Neural cell (in vitro differentiated cells): ENCODE results near the gene NEXN. TPM values are rescaled to one million over a fixed set of nuclear protein-coding genes. Genes with fewer than 3 reads are reported as not detected.

Source experiments
- H2AFZ ChIP-seq: fragments of 200-600, 300-800 bp; sonication (generic), shearing (Covaris generic); 2 replicates; pipeline ENCODE4 v1.6.0; 2014; ENCODE audit warnings: low read depth, mild to moderate bottlenecking, antibody characterized with exemption, low read length, moderate library complexity
- H3F3A ChIP-seq: fragments of 200-600 bp; shearing (Covaris generic); 2 replicates; pipeline ENCODE4 v1.6.1; 2016; ENCODE audit warnings: mild to moderate bottlenecking, moderate library complexity, mixed read lengths, antibody characterized with exemption, low read length; ENCODE audit not compliant: insufficient read depth, poor library complexity, severe bottlenecking
- H3K27ac ChIP-seq: fragments of 200-600, 300-800 bp; sonication (generic), shearing (Covaris generic); 2 replicates; pipeline ENCODE4 v1.5.1; 2014; ENCODE audit warnings: mild to moderate bottlenecking, low read length, moderate library complexity
- H3K27me3 ChIP-seq: fragments of 300-800, 200-600 bp; sonication (generic), shearing (Covaris generic); 2 replicates; pipeline ENCODE4 v1.6.0; 2014; ENCODE audit warnings: mild to moderate bottlenecking, low read depth, low read length, moderate library complexity; ENCODE audit not compliant: insufficient read depth
- H3K36me3 ChIP-seq: fragments of 300-800, 200-600 bp; sonication (generic), shearing (Covaris generic); 2 replicates; pipeline ENCODE4 v1.5.1; 2014; ENCODE audit warnings: mild to moderate bottlenecking, antibody characterized with exemption, low read length, moderate library complexity; ENCODE audit not compliant: insufficient read depth
- H3K4me2 ChIP-seq: fragments of 300-800, 200-600 bp; sonication (generic), shearing (Covaris generic); 2 replicates; pipeline ENCODE4 v1.6.0; 2014; ENCODE audit warnings: mild to moderate bottlenecking, low read length
- H3K4me3 ChIP-seq: fragments of 300-800, 200-600 bp; sonication (generic), shearing (Covaris generic); 2 replicates; pipeline ENCODE4 v1.5.1; 2014; ENCODE audit warnings: mild to moderate bottlenecking, low read length, moderate library complexity
- H3K79me2 ChIP-seq: fragments of 200-600 bp; shearing (Covaris generic); replicated peaks from 2 replicates; pipeline ENCODE4 v1.6.0; 2014; ENCODE audit warnings: mild to moderate bottlenecking, low read length, moderate library complexity; ENCODE audit not compliant: insufficient read depth
- H3K9ac ChIP-seq: fragments of 300-800, 200-600 bp; sonication (generic), shearing (Covaris generic); 2 replicates; pipeline ENCODE4 v1.6.1; 2016; ENCODE audit warnings: mild to moderate bottlenecking, low read length, mixed read lengths
- H3K9me2 ChIP-seq: fragments of 200-600 bp; shearing (Covaris generic); 2 replicates; pipeline ENCODE4 v1.6.1; 2016; ENCODE audit warnings: mild to moderate bottlenecking, low read length, mixed read lengths; ENCODE audit not compliant: insufficient read depth
- H3K9me3 ChIP-seq: fragments of 200-600, 300-800 bp; sonication (generic), shearing (Covaris generic); 2 replicates; pipeline ENCODE4 v1.6.1; 2016; ENCODE audit warnings: mild to moderate bottlenecking, mixed run types, low read length, moderate library complexity, mixed read lengths
- H4K20me1 ChIP-seq: fragments of 200-600 bp; shearing (Covaris generic); 2 replicates; pipeline ENCODE4 v1.6.1; 2016; ENCODE audit warnings: mild to moderate bottlenecking, mixed run types; ENCODE audit not compliant: insufficient read depth
- EP300 ChIP-seq: fragments of 450-650 bp; conservative IDR thresholded peaks from 2 replicates; pipeline ENCODE4 v1.6.1; 2014; ENCODE audit warnings: antibody characterized with exemption, mild to moderate bottlenecking, moderate library complexity; ENCODE audit not compliant: poor library complexity, severe bottlenecking
- EZH2 ChIP-seq: fragments of 200-600, 300-800 bp; shearing (Covaris generic), sonication (generic); IDR thresholded peaks from 2 replicates; pipeline ENCODE4 v1.6.1; 2014; ENCODE audit warnings: antibody characterized with exemption, low read length, borderline replicate concordance, mild to moderate bottlenecking; ENCODE audit not compliant: insufficient read depth, poor library complexity, severe bottlenecking
- MXI1 ChIP-seq: fragments of 450-650 bp; conservative IDR thresholded peaks from 2 replicates; pipeline ENCODE4 v1.6.1; 2014; ENCODE audit warnings: antibody characterized with exemption, mild to moderate bottlenecking; ENCODE audit not compliant: poor library complexity, severe bottlenecking
- POLR2AphosphoS5 ChIP-seq: IDR thresholded peaks from 2 replicates; pipeline ENCODE4 v1.6.1; 2012
- RAD21 ChIP-seq: fragments of 450-650 bp; conservative IDR thresholded peaks from 2 replicates; pipeline ENCODE4 v1.6.1; 2014; ENCODE audit warnings: antibody characterized with exemption, mild to moderate bottlenecking, moderate library complexity
- REST ChIP-seq: IDR thresholded peaks from 2 replicates; pipeline ENCODE4 v1.6.1; 2012; ENCODE audit warnings: borderline replicate concordance
- SMC3 ChIP-seq: fragments of 450-650 bp; conservative IDR thresholded peaks from 2 replicates; pipeline ENCODE4 v1.6.1; 2014; ENCODE audit warnings: antibody characterized with exemption, mild to moderate bottlenecking, moderate library complexity; ENCODE audit not compliant: poor library complexity
- TAF1 ChIP-seq: IDR thresholded peaks from 2 replicates; pipeline ENCODE4 v1.6.1; 2012; ENCODE audit warnings: low read depth
- polyA plus RNA-seq: library from polyadenylated mRNA; depleted of rRNA; stranded (reverse); fragments of >200 nt; gene quantifications from 2 replicates; pipeline ENCODE4 v1.2.3, GENCODE V29; 2014
- TF ChIP-seq, protein P1 (sequence below): fragments of 450-650 bp; IDR thresholded peaks from 2 replicates; pipeline ENCODE4 v1.5.1; 2014; ENCODE audit warnings: antibody characterized with exemption, mild to moderate bottlenecking, moderate library complexity; ENCODE audit not compliant: poor library complexity, severe bottlenecking

Gene NEXN
- polyA plus RNA-seq, 1 donor from 2014 or later, result 0.43 TPM

DNA sequence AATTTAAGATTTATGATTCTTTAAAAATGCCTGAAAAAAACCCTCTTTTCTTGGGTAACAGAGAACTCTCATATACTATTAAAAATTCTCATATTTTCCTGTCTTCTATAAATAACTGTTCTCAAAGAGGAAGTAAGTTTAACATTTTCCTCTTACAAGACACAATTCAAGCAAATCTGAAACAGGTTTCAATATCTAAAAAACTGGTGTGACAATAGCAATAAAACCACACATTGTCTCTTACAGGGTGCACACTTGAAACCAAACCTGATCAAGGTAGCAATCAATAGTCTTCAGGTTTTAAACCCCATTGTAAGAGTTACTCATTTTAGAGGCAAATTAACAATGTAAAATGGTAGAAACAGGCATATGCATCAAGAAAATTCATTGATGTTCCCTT lies 62.4 kb downstream of the NEXN start:
- Histone ChIP-seq H3K36me3 (peaks cover 26% of the 10 kb centered on the region), H3K9ac (no peak overlapping the region), H2AFZ (no peak overlapping the region), H3K27ac (no peak overlapping the region), H3K9me3 (no peaks in the 10 kb centered on the region), H3K9me2 (no peaks in the 10 kb centered on the region), H3K27me3 (no peaks in the 10 kb centered on the region), H3F3A (no peaks in the 10 kb centered on the region), H4K20me1 (no peaks in the 10 kb centered on the region), H3K79me2 (peaks cover 11% of the 10 kb centered on the region), H3K4me2 (no peak overlapping the region), H3K4me3 (no peak overlapping the region)
- TF ChIP-seq REST (no peak), MXI1 (no peak), POLR2AphosphoS5 (no peak), EZH2 (no peak), TAF1 (no peak), EP300 (no peak), RAD21 (no peak), SMC3 (no peak)
- TF ChIP-seq, protein P1, sequence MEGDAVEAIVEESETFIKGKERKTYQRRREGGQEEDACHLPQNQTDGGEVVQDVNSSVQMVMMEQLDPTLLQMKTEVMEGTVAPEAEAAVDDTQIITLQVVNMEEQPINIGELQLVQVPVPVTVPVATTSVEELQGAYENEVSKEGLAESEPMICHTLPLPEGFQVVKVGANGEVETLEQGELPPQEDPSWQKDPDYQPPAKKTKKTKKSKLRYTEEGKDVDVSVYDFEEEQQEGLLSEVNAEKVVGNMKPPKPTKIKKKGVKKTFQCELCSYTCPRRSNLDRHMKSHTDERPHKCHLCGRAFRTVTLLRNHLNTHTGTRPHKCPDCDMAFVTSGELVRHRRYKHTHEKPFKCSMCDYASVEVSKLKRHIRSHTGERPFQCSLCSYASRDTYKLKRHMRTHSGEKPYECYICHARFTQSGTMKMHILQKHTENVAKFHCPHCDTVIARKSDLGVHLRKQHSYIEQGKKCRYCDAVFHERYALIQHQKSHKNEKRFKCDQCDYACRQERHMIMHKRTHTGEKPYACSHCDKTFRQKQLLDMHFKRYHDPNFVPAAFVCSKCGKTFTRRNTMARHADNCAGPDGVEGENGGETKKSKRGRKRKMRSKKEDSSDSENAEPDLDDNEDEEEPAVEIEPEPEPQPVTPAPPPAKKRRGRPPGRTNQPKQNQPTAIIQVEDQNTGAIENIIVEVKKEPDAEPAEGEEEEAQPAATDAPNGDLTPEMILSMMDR, result no peak

- Histone ChIP-seq H3F3A (no peaks in the 10 kb centered on the region), H3K4me2 (no peak overlapping the region), H3K36me3 (peaks cover 26% of the 10 kb centered on the region), H3K27ac (no peak overlapping the region), H3K9ac (no peak overlapping the region), H3K4me3 (no peak overlapping the region), H3K27me3 (no peaks in the 10 kb centered on the region), H3K9me3 (no peaks in the 10 kb centered on the region), H2AFZ (no peak overlapping the region), H3K79me2 (peaks cover 11% of the 10 kb centered on the region), H3K9me2 (no peaks in the 10 kb centered on the region), H4K20me1 (no peaks in the 10 kb centered on the region)
- no peak for TF ChIP-seq POLR2AphosphoS5
- TF ChIP-seq REST, result no peak
Observed at GRCh38 chr1:77951328-77951727, 62.9 kb downstream of the NEXN start.
